Measurements from ENCODE around the gene MEX3C.

DNA sequence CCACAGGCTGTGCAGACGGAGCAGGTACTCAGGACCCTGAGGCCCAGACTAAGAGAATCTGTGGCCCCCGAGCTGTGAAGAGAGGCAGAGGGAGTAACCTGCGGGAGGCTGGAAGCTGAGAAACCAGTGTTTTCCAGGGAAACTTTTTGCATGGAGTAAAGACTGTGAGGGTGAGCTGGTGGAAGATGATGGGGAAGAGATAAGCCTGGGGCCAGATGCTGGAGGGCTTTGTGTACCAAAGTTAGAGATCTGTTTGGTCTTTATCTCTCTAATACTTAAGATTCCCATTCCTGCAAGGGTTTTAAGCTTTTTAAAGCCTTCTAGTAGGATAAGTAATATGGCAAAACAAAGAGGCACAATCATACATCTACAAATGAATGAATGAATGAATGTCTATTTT lies 43.7 kb upstream of the MEX3C start:
- TF ChIP-seq EZH2 (IDR thresholded peaks at IDR 0.05; ENCODE audit: borderline replicate concordance, low read length), result no peak
- TF ChIP-seq, protein P1, sequence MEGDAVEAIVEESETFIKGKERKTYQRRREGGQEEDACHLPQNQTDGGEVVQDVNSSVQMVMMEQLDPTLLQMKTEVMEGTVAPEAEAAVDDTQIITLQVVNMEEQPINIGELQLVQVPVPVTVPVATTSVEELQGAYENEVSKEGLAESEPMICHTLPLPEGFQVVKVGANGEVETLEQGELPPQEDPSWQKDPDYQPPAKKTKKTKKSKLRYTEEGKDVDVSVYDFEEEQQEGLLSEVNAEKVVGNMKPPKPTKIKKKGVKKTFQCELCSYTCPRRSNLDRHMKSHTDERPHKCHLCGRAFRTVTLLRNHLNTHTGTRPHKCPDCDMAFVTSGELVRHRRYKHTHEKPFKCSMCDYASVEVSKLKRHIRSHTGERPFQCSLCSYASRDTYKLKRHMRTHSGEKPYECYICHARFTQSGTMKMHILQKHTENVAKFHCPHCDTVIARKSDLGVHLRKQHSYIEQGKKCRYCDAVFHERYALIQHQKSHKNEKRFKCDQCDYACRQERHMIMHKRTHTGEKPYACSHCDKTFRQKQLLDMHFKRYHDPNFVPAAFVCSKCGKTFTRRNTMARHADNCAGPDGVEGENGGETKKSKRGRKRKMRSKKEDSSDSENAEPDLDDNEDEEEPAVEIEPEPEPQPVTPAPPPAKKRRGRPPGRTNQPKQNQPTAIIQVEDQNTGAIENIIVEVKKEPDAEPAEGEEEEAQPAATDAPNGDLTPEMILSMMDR (conservative IDR thresholded peaks at IDR 0.05 in 1 of 2, IDR thresholded peaks at IDR 0.05 in 1 of 2; ENCODE audit: extremely low read depth in 1 of 2, insufficient read depth in 1 of 2, low read depth in 1 of 2, low read length in 2 of 2), result no peak
